Suprapubic skin (tissue), 3 donors: ENCODE measurements around the gene IL22RA2.

Experiments
- EP300 ChIP-seq: sonication (generic); formaldehyde crosslinking; IDR thresholded peaks from one replicate; pipeline ENCODE4 v1.6.1; 2017; ENCODE audit warnings: antibody characterized with exemption
- TF ChIP-seq, protein P1 (sequence below), 2 donors: fragments of 200-600 bp in 1 of 2; fragments of 450-650 bp in 1 of 2; sonication (generic) in 1 of 2; IDR thresholded peaks; one replicate each; pipeline ENCODE4 v1.5.1; 2016 to 2019; ENCODE audit warnings: antibody characterized with exemption in 2 of 2, mild to moderate bottlenecking in 1 of 2, moderate library complexity in 1 of 2

DNA sequence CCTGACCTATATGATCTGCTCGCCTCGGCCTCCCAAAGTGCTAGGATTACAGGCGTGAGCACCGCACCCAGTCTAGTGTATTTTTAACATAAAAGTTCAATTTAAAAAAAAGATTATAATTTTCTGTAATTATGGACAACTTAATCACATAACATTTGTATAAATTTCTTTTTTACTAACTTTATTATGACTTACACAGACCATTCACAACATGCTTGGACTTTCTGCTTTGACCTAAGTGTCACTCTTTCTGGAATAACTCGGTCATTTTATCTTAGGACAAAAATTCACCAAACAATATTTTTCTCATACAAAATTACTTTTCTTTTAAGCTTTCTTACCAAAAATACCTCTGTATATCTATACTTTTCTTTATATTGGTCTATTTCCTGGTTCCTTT, 15.4 kb upstream of the IL22RA2 start:
- TF ChIP-seq EP300 = no peak
- TF ChIP-seq, protein P1, sequence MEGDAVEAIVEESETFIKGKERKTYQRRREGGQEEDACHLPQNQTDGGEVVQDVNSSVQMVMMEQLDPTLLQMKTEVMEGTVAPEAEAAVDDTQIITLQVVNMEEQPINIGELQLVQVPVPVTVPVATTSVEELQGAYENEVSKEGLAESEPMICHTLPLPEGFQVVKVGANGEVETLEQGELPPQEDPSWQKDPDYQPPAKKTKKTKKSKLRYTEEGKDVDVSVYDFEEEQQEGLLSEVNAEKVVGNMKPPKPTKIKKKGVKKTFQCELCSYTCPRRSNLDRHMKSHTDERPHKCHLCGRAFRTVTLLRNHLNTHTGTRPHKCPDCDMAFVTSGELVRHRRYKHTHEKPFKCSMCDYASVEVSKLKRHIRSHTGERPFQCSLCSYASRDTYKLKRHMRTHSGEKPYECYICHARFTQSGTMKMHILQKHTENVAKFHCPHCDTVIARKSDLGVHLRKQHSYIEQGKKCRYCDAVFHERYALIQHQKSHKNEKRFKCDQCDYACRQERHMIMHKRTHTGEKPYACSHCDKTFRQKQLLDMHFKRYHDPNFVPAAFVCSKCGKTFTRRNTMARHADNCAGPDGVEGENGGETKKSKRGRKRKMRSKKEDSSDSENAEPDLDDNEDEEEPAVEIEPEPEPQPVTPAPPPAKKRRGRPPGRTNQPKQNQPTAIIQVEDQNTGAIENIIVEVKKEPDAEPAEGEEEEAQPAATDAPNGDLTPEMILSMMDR (IDR thresholded peaks at IDR 0.05) = no peak
